ENCODE measurements around the gene UBR3. TPM values are rescaled to one million over a fixed set of nuclear protein-coding genes. Genes with fewer than 3 reads are reported as not detected.

The UBR3 gene
- total RNA-seq, 1 experiment from 2014 or later, result 48.9 TPM

DNA sequence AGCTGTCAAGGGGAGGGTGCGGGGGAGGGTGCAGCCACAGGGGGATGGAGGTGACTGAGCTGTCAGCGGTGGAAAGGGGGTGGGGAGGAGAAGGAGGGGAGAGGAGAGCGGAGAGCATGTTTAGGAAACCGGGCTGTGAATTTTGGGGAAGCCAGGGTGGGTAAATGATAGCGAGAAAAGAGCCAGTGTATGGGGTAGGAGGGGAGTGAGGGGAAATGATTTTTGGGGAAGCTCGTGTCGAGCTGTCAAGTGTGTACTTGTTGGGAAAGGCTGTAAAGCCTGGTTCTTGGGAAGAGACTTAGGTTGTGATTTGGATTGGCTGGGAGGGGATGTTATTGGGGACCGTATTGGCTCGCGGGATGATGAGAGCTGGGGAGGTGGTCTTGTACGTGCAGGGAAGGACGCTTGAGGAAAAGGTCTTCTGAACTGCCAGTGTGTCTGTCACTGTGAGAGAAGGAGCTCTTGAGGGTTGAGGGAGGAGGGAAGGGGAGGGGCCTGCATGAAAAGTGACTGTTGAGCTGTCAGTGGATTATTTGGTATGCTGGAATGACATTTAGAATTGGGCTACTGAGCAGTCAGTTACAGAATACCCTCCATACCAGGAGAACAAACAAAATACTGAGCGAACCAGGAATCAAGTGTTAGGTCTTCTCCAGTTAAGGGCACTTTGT, 1.0 kb downstream of the UBR3 start:
- ChIA-PET POLR2A (ENCODE audit: low non-redundant PET) (no interaction called here), CTCF (interaction anchor here (0.5 to 0.8 kb wide), 2 partner anchors 43 to 49 kb away, joined by 3 to 4 read pairs; no protein-coding TSS in a partner anchor)
- H3K9me3 ChIP-seq (ENCODE audit: low read depth, low read length, poor library complexity, severe bottlenecking), result no peaks in the 10 kb centered on the region
- peak overlapping the region; percentile 94 for H3K4me3 ChIP-seq (ENCODE audit: low read depth, low read length, poor library complexity, severe bottlenecking)
- BruUV-seq (replicated peaks), result no TSS peak
- peaks cover 15% of the 10 kb centered on the region for H3K4me1 ChIP-seq (ENCODE audit: insufficient read depth, low read length, poor library complexity, severe bottlenecking)
- peak; percentile 70 for DNase-seq (ENCODE audit: low spot score)
- no peaks in the 10 kb centered on the region for H3K27me3 ChIP-seq (replicated peaks; ENCODE audit: insufficient read depth, low read depth, low read length, poor library complexity)
- H3K27ac ChIP-seq (ENCODE audit: low read depth, low read length, poor library complexity, severe bottlenecking), result peak overlapping the region; percentile 73
- intact Hi-C loops (cut with micrococcal nuclease; ENCODE audit: unreplicated experiment), result loop anchor here (5.0 kb wide), 1 partner anchor 49 kb away; no protein-coding TSS in a partner anchor
- TF ChIP-seq, protein P1, sequence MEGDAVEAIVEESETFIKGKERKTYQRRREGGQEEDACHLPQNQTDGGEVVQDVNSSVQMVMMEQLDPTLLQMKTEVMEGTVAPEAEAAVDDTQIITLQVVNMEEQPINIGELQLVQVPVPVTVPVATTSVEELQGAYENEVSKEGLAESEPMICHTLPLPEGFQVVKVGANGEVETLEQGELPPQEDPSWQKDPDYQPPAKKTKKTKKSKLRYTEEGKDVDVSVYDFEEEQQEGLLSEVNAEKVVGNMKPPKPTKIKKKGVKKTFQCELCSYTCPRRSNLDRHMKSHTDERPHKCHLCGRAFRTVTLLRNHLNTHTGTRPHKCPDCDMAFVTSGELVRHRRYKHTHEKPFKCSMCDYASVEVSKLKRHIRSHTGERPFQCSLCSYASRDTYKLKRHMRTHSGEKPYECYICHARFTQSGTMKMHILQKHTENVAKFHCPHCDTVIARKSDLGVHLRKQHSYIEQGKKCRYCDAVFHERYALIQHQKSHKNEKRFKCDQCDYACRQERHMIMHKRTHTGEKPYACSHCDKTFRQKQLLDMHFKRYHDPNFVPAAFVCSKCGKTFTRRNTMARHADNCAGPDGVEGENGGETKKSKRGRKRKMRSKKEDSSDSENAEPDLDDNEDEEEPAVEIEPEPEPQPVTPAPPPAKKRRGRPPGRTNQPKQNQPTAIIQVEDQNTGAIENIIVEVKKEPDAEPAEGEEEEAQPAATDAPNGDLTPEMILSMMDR (conservative IDR thresholded peaks at IDR 0.05; ENCODE audit: low read depth, low read length), result no peak
- TF ChIP-seq EZH2 (IDR thresholded peaks at IDR 0.05; ENCODE audit: borderline replicate concordance, low read depth, low read length, poor library complexity, severe bottlenecking), result no peak
- H3K36me3 ChIP-seq (ENCODE audit: insufficient read depth, low read length, poor library complexity, severe bottlenecking), result no peaks in the 10 kb centered on the region

DNA sequence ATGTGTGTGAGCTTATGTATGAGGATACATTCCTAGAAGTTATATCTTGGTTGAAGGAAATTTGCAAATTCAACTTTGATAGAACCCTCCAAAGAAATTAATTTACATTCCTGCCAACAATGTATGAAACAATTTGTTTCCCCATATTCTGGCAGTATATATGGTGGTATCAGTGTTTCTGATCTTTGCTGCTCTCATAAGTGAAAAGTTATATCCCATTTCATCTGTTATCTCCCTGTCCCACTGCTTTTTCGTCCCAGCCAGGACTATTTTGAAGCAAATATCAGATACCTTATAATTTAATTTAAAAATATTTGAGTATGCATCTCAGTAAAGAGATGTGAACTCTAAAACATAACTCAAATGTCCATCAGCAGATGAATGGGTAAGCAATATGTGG, 7.1 kb downstream of the UBR3 start:
- Histone ChIP-seq H3K9me3 (ENCODE audit: low read depth, low read length, poor library complexity, severe bottlenecking) (no peaks in the 10 kb centered on the region), H3K4me3 (ENCODE audit: low read depth, low read length, poor library complexity, severe bottlenecking) (no peak overlapping the region), H3K36me3 (ENCODE audit: insufficient read depth, low read length, poor library complexity, severe bottlenecking) (no peaks in the 10 kb centered on the region), H3K4me1 (ENCODE audit: insufficient read depth, low read length, poor library complexity, severe bottlenecking) (no peaks in the 10 kb centered on the region), H3K27ac (ENCODE audit: low read depth, low read length, poor library complexity, severe bottlenecking) (no peak overlapping the region), H3K27me3 (replicated peaks; ENCODE audit: insufficient read depth, low read depth, low read length, poor library complexity) (no peaks in the 10 kb centered on the region)
- ChIA-PET CTCF (no interaction called here), POLR2A (ENCODE audit: low non-redundant PET) (no interaction called here)
- BruUV-seq (replicated peaks), result no TSS peak
- intact Hi-C loops (cut with micrococcal nuclease; ENCODE audit: unreplicated experiment), result no loop called here
- TF ChIP-seq EZH2 (IDR thresholded peaks at IDR 0.05; ENCODE audit: borderline replicate concordance, low read depth, low read length, poor library complexity, severe bottlenecking), result no peak
- TF ChIP-seq, protein P1 (conservative IDR thresholded peaks at IDR 0.05; ENCODE audit: low read depth, low read length), result no peak
- no peak for DNase-seq (ENCODE audit: low spot score)

DNA sequence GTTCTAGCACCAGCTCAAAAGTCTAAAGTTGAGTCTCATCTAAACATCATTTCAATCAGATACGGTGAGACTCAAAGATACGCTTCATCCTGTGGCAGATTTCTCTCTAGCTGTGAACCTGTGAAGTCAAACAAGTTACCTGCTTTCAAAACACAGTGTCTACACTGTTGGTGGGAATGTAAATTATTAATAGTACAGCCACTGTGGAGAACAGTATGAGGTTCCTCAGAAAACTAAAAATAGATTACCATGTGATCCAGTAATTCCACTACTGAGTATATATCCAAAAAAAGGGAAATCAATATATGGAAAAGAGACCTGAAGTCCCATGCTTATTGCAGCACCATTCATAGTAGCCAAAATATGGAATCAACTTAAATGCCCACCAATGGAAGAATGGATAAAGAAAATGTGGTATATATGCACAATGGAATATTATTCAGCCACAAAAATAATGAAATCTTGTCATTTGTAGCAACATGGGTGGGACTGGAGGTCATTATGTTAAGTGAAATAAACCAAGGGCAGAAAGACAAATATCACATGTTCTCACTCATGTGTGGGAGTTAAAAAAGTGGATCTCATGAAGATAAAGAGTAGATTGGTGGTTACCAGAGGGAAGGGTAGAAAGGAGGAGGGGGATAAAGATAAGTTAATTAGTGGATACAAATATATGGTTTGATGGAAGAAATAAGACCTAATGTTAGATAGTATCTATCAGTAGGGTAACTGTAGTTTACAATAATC, 11.7 kb downstream of the UBR3 start:
- TF ChIP-seq, protein P1 (conservative IDR thresholded peaks at IDR 0.05; ENCODE audit: low read depth, low read length), result no peak
- TF ChIP-seq EZH2 (IDR thresholded peaks at IDR 0.05; ENCODE audit: borderline replicate concordance, low read depth, low read length, poor library complexity, severe bottlenecking), result no peak
- Histone ChIP-seq H3K27ac (ENCODE audit: low read depth, low read length, poor library complexity, severe bottlenecking) (no peak overlapping the region), H3K27me3 (replicated peaks; ENCODE audit: insufficient read depth, low read depth, low read length, poor library complexity) (no peaks in the 10 kb centered on the region), H3K4me1 (ENCODE audit: insufficient read depth, low read length, poor library complexity, severe bottlenecking) (peaks cover 8% of the 10 kb centered on the region), H3K36me3 (ENCODE audit: insufficient read depth, low read length, poor library complexity, severe bottlenecking) (no peaks in the 10 kb centered on the region), H3K9me3 (ENCODE audit: low read depth, low read length, poor library complexity, severe bottlenecking) (no peaks in the 10 kb centered on the region), H3K4me3 (ENCODE audit: low read depth, low read length, poor library complexity, severe bottlenecking) (no peak overlapping the region)
- ChIA-PET POLR2A (ENCODE audit: low non-redundant PET) (no interaction called here), CTCF (no interaction called here)
- no peak for DNase-seq (ENCODE audit: low spot score)
- intact Hi-C loops (cut with micrococcal nuclease; ENCODE audit: unreplicated experiment), result no loop called here
- BruUV-seq (replicated peaks), result no TSS peak

Data from A673 (cell line).